AG10803 (cell line): ENCODE data around the gene ZIC4.

Experiments used
- DNase-seq: peaks from one replicate; pipeline ENCODE4 v3.0.0; 2010; ENCODE audit warnings: low read depth
- H3K4me3 ChIP-seq: 2 replicates; pipeline ENCODE4 v1.5.1; 2011; ENCODE audit warnings: mild to moderate bottlenecking, low read length, control low read depth
- TF ChIP-seq, protein P1 (sequence below): conservative IDR thresholded peaks from 2 replicates; pipeline ENCODE4 v1.5.1; 2011; ENCODE audit warnings: mild to moderate bottlenecking, low read length, control low read depth, inconsistent platforms

The ZIC4 gene

GRCh38 chr3:147417551-147418295 lies 11.4 kb upstream of the ZIC4 start:
- no peak for DNase-seq
- TF ChIP-seq, protein P1, sequence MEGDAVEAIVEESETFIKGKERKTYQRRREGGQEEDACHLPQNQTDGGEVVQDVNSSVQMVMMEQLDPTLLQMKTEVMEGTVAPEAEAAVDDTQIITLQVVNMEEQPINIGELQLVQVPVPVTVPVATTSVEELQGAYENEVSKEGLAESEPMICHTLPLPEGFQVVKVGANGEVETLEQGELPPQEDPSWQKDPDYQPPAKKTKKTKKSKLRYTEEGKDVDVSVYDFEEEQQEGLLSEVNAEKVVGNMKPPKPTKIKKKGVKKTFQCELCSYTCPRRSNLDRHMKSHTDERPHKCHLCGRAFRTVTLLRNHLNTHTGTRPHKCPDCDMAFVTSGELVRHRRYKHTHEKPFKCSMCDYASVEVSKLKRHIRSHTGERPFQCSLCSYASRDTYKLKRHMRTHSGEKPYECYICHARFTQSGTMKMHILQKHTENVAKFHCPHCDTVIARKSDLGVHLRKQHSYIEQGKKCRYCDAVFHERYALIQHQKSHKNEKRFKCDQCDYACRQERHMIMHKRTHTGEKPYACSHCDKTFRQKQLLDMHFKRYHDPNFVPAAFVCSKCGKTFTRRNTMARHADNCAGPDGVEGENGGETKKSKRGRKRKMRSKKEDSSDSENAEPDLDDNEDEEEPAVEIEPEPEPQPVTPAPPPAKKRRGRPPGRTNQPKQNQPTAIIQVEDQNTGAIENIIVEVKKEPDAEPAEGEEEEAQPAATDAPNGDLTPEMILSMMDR, result no peak
- H3K4me3 ChIP-seq, result no peak overlapping the region

GRCh38 chr3:147416931-147417330 lies 10.6 kb upstream of the ZIC4 start:
- H3K4me3 ChIP-seq, result no peak overlapping the region
- TF ChIP-seq, protein P1, result no peak
- DNase-seq, result no peak

GRCh38 chr3:147415874-147416273 lies 9.5 kb upstream of the ZIC4 start:
- no peak for DNase-seq
- H3K4me3 ChIP-seq, result no peak overlapping the region

GRCh38 chr3:147415286-147415685 lies 8.9 kb upstream of the ZIC4 start:
- TF ChIP-seq, protein P1, result no peak
- H3K4me3 ChIP-seq, result no peak overlapping the region
- no peak for DNase-seq

More at GRCh38 chr3:147415874-147416273, 9.5 kb upstream of the ZIC4 start:
- TF ChIP-seq, protein P1, result no peak; the same call in 1 of the 2 replicates

DNA sequence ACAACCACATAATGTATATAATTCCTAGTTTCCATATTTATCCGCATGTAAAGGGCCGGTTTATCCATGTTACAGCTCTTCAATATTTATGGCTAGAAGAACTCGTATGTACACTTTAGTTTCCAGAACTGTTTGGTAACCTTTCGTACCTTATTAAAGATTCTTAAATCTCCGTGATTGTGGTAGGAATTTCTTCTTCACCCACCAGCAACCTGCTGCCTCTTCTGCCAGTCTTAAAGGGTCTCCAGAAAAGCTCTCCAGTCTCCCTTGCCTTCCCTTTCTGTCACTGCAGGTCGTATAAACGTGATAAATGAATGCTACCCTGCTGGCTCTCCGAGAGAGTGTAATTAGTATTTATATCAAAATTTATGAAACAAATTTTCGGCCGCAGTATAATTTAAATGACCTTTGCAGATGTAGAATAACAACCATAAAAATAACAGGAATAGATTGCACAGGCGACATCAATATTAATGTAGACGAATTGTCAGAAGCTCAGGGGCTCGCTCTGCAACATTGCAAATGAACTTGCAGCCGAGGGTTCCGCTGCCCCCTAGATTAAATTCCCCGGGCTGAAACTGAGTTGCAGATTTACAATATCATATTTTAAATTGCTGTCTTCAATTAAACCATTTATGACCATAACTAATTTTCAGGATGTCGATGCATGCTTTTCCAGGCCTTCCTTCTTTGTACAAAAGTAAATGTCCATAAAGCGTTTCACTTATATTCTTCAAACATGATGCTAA lies 8.2 kb upstream of the ZIC4 start:
- H3K4me3 ChIP-seq, result no peak overlapping the region
- DNase-seq, result no peak
- TF ChIP-seq, protein P1, result no peak

GRCh38 chr3:147413686-147414389 lies 7.5 kb upstream of the ZIC4 start:
- H3K4me3 ChIP-seq, result peak overlapping the region; percentile 16; the same call in 1 of the 2 replicates
- no peak for DNase-seq
- TF ChIP-seq, protein P1, result no peak
